GM21619 (cell line): Measurements from ENCODE around the gene HSD17B11.
"Not testable (repeated sequence)": the region's sequence is repeated elsewhere in the genome, so short reads cannot be mapped to it uniquely, and the experiment has no call there.

Experiments used
- ATAC-seq: cut with Tn5 transposase; IDR thresholded peaks from one replicate; pipeline ENCODE4 v1.9.1; 2021; ENCODE audit not compliant: unreplicated experiment

The HSD17B11 gene

GRCh38 chr4:87360338-87360935 lies 30.6 kb downstream of the HSD17B11 start:
- ATAC-seq, result no peak

DNA sequence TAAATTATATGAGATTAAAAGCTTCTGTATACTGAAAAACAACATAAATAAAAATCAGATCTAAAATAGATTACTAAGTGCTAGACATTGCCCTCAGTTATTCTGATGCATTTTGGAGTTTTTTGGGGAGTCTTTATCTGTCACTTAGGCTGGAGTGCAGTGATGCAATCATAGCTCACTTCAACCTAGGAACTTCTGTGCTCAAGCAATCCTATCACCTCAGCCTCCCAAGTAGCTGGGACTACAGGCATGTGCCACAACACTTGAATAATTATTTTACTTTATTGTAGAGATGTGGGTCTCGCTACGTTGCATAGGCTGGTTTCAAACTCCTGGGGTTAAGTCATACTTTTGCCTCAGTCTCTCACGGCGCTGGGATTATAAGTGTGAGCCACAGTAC lies 31.7 kb downstream of the HSD17B11 start:
- ATAC-seq, result no peak

DNA sequence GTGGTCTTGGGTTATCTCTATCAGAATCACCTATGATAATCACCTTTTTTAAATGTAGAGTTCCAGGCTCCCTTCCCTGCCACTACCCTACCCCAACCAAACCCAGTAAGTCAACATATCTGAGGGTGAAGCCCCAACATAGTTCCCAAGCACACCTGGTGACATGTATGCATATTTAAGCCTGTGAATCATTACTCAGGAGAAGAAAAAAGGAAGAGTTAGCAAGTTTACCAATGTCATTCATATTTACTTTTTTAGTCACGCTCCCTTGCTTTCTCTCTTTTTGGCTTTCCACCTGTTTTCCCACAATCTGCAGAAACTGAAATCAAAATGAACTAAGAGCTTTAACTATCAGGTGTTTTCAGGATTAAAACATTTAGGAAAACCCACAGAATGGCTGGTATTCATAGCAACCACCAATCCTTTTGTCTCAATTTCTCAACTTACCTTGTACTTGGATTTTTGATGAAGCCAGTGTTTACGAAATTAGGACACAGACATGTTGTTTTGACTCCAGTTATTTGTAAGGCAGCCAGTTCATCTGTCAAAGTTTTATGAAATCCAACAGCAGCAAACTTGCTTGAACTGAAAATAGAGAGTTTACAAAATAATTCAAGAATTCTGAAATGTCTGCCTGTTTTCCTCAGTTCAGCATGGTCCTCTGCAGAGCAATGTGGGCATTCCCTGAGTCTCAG lies 34.0 kb downstream of the HSD17B11 start:
- no peak for ATAC-seq

- no peak for ATAC-seq
These were observed 36.6 kb downstream of the HSD17B11 start for GRCh38 chr4:87354168-87355102.

DNA sequence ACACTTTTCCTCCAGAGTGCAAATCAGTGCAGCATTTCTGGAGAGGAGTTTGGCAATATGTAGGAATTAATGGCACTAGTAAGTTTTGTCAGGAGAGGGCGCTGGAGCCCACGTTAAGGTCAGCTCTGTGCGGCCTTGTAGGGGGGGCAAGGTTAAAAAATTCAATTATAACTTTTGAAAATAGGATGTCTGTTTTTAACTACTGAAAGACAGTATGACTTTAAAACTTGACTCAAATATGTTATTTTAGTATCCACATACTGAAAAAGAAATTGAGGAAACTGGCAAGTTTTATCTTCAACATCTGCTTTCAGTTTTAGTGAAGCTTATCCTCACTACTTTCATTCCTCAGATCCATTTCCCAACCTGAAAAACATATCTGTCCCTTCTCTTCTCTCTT lies 37.4 kb downstream of the HSD17B11 start:
- ATAC-seq, result peak; percentile 79

DNA sequence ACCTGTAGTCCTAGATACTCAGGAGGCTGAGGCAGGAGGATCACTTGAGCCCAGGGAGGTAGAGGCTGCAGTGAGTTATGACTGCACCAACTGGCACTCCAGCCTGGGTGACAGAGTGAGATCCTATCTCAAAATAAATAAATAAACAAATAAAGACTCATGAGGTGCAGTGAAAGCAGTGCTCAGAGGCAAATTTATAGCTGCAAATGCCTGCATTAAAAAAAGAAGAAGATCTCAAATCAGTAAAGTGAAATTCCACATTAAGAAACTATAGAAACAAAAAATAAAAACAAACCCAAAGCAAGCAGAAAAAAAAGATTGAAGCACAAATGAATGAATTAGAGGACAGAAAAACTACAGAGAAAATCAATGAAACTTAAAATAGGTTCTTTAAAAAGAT lies 45.8 kb downstream of the HSD17B11 start:
- ATAC-seq, result no peak

DNA sequence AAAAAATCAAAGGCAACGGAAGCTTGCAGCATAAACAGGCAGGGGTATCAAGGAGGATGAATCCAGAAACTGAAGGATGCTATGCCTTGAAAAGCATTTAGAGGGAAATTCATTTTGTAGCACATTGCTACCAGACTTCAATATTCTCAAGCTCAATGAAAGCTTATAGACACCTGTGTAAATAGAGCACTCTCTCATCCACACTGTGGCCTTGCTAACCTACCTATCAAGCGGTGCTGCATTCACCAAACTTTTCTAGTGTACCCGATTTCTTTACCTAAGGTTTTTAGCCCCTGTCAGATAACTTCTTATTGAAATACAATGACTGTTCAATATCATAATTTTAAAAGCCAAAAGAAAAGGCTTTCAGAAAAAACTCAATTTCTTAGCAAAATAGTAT lies 48.1 kb downstream of the HSD17B11 start:
- ATAC-seq, result no peak

- not testable (repeated sequence) for ATAC-seq
These were observed 48.9 kb downstream of the HSD17B11 start for GRCh38 chr4:87341954-87342635.

DNA sequence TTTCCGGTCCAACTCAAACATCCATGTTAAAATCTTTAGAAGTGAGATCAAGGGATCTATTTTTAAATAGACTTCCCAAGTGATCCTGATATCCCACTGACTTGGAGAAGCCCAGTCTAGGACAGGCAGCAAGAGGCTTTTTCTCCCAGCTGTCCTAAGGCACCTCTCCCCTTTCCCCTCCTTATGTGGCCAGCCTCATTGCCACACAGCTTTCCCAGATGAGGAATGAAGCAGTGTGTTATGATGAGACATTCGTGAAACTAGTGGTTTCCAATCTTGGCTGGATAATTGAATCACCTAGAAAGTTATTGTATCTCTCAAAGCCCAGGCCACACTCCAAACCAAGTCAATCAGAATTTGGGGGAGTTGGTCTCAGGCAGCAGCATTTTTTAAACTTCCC lies 51.5 kb downstream of the HSD17B11 start:
- ATAC-seq, result no peak

DNA sequence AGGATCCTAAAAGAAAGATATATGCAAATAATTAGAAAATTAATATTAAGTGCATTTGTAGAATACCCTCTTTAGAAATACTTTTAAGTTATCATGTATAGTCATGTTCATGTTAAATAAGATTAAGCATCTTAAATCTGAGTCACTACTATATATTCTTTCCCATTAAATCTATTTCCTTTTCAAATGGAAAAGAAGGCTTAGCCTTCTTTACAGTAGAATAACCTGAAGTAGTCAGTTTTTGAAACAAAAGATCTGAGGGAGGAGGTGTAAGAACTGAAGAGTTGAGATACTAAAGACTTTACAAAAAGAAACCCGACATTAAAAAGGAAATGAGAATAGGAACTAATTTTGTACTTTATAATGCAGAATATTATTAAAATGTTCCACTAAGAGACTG lies 53.6 kb downstream of the HSD17B11 start:
- no peak for ATAC-seq

DNA sequence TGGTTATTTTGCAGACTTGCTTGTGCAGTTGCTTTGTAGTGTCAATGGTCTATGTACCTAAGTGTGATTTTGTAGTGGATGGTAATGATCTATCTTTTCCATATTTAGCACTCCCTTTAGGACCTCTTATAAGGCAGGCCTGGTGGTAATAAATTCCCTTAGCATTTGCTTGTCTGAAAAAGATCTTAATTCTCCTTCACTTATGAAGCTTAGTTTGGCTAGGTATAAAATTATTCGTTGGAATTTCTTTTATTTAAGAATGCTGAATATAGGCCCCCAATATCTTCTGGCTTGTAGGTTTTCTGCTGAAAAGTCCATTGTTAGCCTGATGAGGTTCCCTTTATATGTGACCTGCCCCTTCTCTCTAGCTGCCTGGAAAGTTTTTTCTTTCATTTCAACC lies 57.7 kb downstream of the HSD17B11 start:
- ATAC-seq, result no peak

DNA sequence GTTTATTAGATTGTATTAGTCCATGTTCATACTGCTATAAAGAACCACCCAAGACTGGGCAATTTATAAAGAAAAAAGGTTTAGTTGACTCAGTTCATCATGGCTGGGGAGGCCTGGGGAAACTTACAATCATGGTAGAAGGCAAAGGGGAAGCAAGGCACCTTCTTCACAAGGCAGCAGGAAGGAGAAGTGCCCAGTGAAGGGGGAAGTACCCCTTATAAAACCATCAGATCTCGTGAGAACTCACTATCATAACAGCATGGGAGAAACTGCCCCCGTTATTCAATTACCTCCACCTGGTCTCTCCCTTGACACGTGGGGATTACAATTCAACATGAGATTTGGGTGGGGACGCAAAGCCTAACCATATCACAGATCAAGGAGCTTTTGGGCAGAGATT lies 60.2 kb downstream of the HSD17B11 start:
- ATAC-seq, result no peak

GRCh38 chr4:87327136-87327535 lies 63.9 kb downstream of the HSD17B11 start:
- ATAC-seq, result no peak

DNA sequence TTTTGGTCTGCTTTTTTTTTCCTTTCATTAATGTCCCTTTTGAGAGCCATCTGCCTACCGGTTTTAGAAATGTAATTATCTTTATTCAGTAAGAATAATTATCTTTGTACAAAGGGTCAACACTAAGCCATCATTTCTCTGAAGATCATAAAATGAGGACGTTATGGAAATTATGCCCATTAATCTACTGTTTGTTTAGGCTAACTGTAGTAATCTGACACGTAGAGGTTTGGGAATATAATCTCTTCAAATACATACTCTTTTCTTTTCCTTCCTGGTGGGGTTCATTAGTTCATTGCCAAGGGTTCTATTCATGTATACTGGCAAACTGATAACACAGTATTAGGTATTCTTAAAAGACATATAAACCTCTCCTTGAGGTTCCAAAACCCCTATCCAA lies 64.5 kb downstream of the HSD17B11 start:
- ATAC-seq, result no peak

- ATAC-seq, result no peak
These were observed 68.2 kb downstream of the HSD17B11 start, which contains the start of gene HSD17B13 for GRCh38 chr4:87322754-87323153. Gene HSD17B13 (minus strand): TSS chr4:87322882. CDS start chr4:87322841, 41 bp downstream.

GRCh38 chr4:87321888-87322287 lies 69.1 kb downstream of the HSD17B11 start:
- ATAC-seq, result no peak

DNA sequence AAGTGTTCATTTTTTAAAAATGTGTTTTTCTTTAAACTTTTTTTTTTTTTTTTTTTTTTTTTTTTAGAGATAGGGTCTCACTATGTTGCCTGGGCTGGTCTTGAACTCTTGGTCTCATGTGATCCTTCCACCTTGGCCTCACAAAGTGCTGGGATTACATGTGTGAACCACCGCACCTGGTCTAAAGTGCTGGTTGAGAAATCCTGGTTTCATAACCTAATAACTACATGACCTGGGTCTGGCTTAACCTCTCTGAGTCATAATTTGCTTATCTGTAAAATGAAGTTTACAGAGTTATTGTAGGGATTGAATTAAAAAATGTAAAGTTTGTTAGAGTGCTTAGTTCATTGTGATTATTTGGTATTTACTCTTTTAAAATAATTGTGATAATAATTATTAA lies 73.5 kb downstream of the HSD17B11 start:
- ATAC-seq, result no peak

DNA sequence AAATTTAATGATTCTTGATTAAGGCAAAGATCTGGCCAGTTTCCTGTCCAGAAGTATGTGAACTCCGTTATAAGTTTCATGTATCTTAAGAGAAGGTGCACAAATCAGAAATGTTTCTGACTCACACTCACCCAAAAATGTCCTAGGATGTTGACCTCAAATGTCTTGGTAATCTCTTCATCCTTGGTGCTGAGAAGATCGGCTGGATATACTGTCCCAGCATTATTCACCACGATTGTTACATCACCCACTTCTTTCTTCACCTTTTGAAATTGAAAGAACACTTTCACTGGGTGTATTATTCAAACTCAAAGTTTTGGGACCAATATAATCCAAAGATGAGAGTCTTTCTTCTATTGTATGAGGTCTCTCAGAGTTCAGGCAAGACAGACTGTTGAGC lies 74.0 kb downstream of the HSD17B11 start:
- ATAC-seq, result no peak

GRCh38 chr4:87315000-87315399 lies 76.0 kb downstream of the HSD17B11 start:
- ATAC-seq, result not testable (repeated sequence)

- no peak for ATAC-seq
These were observed 77.2 kb downstream of the HSD17B11 start for GRCh38 chr4:87313756-87314155.

GRCh38 chr4:87311684-87312083 lies 79.3 kb downstream of the HSD17B11 start:
- ATAC-seq, result no peak
